ENCODE data around the gene RNF4.
"Not testable (repeated sequence)": the region's sequence is repeated elsewhere in the genome, so short reads cannot be mapped to it uniquely, and the experiment has no call there.

Gene RNF4

DNA sequence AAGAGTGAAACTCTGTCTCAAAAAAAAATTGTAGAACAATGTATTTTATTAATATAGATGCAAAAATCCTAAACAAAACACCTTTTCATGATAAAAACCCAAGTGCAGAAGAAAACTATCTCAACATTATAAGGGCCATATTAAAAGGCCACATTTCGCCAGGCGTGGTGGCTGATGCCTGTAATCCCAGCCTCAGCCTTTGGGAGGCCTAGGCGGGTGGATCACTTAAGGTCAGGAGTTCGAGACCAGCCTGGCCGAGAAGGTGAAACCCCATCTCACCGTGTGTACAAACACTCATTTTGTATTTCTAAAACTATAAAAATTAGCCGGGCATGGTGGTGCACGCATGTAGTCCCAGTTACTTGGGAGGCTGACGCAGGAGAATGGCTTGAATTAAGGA, 57.7 kb downstream of the RNF4 start:
- TF ChIP-seq CTCF (IDR thresholded peaks at IDR 0.05; ENCODE audit: low read depth, low read length): no peak
- H3K4me3 ChIP-seq (replicated peaks in 1 of 2; ENCODE audit: low read depth in 2 of 2, low read length in 2 of 2): no peak overlapping the region
- DNase-seq (ENCODE audit: low read depth in 2 of 2): no peak

GRCh38 chr4:2534904-2535375, 66.0 kb downstream of the RNF4 start:
- peak overlapping the region; percentile 69 to 72 for H3K4me3 ChIP-seq (replicated peaks in 1 of 2; ENCODE audit: low read depth in 2 of 2, low read length in 2 of 2)
- peak in 1 of 2 donors; percentile 11 for DNase-seq (ENCODE audit: low read depth in 2 of 2)
- TF ChIP-seq CTCF (IDR thresholded peaks at IDR 0.05; ENCODE audit: low read depth, low read length): no peak

DNA sequence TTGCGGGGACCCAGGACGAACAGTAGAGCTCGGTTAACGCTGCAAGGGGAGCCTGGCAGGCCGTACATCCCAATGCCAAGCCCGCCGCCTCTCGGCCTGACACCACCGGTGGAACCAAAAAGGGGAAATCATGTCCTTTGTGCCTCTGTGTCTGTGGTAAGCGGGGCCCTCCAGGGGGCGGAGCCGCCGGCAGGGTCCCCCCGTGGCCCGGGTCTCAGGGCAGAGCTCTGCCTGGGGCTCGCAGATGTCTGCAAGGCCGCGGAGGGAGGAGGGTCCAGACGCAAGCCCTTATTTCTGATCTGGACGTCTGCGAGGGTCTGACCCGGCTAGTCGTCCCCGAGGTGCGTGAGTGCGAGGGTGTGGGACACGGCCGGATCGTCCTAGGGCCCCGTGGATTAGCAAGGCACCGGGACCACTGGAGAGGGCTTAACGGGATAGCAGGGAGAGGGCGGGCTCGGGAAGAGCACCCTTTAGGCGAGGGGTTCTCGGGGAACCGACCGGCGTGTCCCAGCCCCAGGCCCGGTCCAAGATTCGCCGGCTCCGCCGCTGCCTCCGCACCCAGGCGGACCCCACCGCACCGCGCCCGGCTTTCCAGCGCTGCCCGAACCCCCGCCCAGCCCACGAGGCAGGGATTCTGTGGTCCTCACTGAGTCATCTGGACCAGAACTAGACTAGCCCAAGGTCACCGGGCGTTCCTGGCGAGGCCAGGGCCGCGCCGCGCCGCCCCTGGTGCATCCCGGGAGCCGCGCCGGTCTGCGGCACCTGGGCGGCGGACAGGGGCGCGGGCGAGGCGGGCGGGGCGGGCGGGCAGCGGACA, 66.7 kb downstream of the RNF4 start:
- no peak for TF ChIP-seq CTCF (IDR thresholded peaks at IDR 0.05; ENCODE audit: low read depth, low read length)
- peak; percentile 35 to 38 for DNase-seq (ENCODE audit: low read depth in 2 of 2)
- H3K4me3 ChIP-seq (replicated peaks in 1 of 2; ENCODE audit: low read depth in 2 of 2, low read length in 2 of 2): peak overlapping the region; percentile 69 to 72

DNA sequence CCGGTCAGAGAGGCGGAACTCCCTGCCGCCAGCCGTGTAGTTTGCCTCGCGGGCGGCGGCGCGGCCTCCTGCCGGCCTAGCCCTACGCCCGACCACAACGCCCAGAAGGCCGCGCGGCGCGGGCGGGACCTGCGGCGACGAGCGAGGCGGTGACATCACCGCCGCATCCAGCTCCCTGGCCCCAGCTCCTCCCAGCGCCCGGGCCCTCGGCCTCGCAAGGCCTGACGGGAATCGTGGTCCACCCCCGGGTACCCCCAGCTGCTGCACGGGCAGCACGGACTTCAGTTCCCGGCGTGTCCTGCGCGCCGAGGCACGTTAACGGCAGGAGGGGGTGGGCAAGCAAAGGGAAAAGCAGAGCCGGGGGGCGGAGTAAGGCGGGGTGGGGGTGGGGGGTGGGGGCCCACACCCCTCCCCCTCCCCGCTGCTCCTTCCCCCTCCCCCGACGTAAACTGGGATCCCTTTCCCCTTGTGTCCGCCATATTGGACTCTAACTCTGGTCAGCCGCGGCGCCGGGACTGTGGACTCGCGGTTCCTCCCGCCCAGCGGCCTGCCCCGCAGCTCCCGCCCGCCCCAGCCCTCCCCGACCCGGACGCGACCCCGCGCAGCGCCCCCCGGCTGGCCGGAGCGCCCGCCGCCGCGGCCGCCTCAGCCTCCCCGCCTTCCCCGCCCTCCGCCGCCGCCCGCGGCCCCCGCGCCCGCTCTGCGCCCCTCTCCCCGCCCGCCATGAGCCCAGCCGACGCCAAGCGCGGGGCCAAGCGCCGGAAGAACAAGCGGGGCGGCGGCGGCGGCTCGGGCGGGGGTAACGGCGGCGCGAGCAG, 67.5 kb downstream of the RNF4 start, which contains the start of gene FAM193A:
Gene FAM193A (plus strand): TSS at position 455 of the 818 bp plus-strand sequence. CDS start 269 bp downstream, at position 724.
- H3K4me3 ChIP-seq (replicated peaks in 1 of 2; ENCODE audit: low read depth in 2 of 2, low read length in 2 of 2): peak within 1 kb of the TSS; percentile 72 to 86
- DNase-seq (ENCODE audit: low read depth in 2 of 2): peak; percentile 99 to 100
- TF ChIP-seq CTCF (IDR thresholded peaks at IDR 0.05; ENCODE audit: low read depth, low read length): no peak

DNA sequence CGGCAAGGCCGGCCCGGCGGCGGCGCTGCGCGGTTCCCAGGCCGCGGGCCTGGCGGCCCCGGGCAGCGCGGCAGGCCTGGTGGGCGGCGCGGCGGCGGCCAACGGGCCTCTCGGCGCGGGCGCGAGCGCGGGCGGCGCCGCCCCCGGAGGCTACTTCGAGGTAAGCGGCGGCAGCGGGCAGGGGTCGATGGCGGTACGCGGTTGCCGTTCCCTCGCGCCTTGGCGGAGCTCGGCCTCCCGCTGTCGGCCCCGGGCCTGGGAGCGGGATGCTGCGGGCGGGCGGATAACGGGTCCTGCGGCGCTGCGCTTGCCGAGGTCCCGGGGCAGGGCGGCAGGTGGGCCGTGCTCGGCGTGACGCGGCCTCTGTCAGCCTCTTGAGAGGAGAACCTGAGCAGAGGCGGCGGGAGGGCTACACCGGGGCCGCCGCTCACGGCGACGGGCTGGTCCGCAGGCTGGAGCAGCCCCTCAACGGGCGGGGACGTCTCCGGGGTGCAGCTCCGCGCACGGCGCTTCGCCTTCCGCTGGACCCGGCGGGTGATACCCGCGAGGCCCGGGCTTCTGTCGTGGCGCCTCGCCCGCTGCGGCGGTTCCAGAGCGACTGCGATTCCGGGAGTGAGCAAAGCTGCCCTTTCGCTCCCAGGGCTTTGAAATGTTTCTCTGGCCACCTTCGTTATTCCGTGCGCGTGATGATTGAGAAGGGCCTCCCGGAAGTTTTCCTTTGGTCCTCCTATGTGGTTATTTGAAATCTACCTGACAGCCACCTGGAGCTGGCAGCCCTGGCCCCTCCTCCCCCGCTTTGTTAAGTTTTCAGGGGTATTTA, 68.3 kb downstream of the RNF4 start:
- peak overlapping the region; percentile 66 to 86 for H3K4me3 ChIP-seq (replicated peaks in 1 of 2; ENCODE audit: low read depth in 2 of 2, low read length in 2 of 2)
- no peak for TF ChIP-seq CTCF (IDR thresholded peaks at IDR 0.05; ENCODE audit: low read depth, low read length)
- DNase-seq (ENCODE audit: low read depth in 2 of 2): peak; percentile 36 to 39

GRCh38 chr4:2543580-2544191, 74.8 kb downstream of the RNF4 start:
- DNase-seq (ENCODE audit: low read depth in 2 of 2); H3K4me3 ChIP-seq (replicated peaks in 1 of 2; ENCODE audit: low read depth in 2 of 2, low read length in 2 of 2): not testable (repeated sequence)
